Activated CD4-positive, alpha-beta T cell treated with anti-CD3 and anti-CD28 coated beads for 4 hours (primary cell): ENCODE measurements around the gene TAS2R43.
"Not testable (repeated sequence)": the region's sequence is repeated elsewhere in the genome, so short reads cannot be mapped to it uniquely, and the experiment has no call there.

Source experiments
- DNase-seq, 2 donors: peaks; one replicate each; pipeline ENCODE4 v3.0.0-alpha.2; 2020

Gene TAS2R43

GRCh38 chr12:11059041-11059440 is 33.1 kb downstream of the TAS2R43 start:
- no peak for DNase-seq

- DNase-seq = no peak
Measured at GRCh38 chr12:11055306-11055705, 36.8 kb downstream of the TAS2R43 start.

GRCh38 chr12:11049806-11050531 is 42.1 kb downstream of the TAS2R43 start:
- DNase-seq = not testable (repeated sequence)

GRCh38 chr12:11041366-11041765 is 50.7 kb downstream of the TAS2R43 start:
- DNase-seq = not testable (repeated sequence)
